NCI-H2196 (cell line): ENCODE data around the gene NARF.

Experiments
- DNase-seq: peaks from one replicate; lab custom pipeline; 2025; ENCODE audit not compliant: unreplicated experiment; lab: John Stamatoyannopoulos, UW

NARF gene

GRCh38 chr17:82433560-82434215 lies 24.9 kb upstream of the NARF start:
- DNase-seq = no peak

- no peak for DNase-seq
Observed at GRCh38 chr17:82434216-82434565, 24.4 kb upstream of the NARF start.

- DNase-seq = no peak
Observed at GRCh38 chr17:82435103-82435502, 23.4 kb upstream of the NARF start.

DNA sequence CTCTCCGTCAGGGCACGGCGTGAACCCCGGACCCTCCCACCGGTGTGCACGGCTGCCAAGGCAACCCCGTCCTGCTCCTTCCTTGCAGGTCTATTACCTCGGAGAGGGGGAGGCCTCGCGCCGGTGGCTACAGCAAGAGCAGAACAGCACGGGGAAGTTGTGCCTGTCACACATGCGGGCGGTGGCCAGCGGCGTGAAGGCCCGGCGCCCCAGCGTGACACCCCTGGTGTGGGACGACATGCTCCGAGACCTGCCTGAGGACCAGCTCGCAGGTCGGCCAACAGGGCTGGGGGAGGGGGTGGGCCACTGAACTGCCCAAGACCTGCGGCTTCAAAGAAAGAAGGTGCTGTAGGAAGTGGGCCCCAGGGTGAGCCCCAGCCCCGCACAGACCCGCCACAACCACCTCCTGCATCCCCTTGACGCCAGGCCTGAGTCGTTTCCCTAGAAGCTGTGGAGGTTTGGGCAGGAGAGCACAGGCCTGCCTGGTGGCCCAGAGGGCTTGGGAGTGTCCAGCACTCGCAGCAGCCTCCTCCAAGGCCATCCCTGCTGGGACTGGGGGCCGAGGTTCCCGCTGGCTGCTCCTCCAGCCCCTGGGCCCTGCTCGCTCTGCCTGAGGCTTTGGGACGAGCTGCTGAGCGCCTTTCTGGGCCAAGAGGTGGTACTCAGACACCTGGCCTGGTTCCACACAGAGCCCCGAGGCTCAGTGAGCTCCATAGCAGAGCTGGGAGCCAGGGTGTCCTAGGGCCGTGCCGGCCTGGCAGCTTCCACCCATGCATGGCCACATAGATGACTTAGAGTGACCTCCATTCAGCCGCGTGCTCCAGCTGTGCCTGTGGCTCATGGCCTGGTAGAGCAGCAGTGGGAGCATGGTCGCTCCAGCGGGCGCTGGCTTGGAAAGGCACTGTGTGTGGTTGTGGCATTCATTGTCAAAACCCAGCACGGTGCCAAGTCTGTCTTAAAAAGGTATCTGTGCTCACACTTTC lies 22.6 kb upstream of the NARF start:
- no peak for DNase-seq

GRCh38 chr17:82436601-82437324 lies 21.8 kb upstream of the NARF start:
- DNase-seq = no peak

DNA sequence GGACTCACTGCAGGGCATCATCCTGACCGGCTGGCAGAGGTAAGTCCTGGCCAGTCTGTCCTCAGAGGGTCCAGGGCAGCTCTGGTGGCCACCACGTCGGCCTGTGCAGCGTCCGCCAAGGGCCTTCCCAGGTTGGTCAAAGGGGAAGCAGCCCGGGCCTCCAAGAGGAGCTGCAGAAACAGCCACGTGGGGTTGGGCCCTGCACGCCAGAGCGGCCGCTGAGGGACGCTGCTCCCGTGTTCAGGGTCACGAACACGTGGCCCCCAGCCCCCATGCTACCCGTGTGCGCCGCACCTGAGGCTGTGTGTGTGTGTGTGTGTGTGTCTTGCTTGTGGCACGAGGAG lies 21.2 kb upstream of the NARF start:
- DNase-seq = no peak

- no peak for DNase-seq
Observed at GRCh38 chr17:82438401-82439193, 19.9 kb upstream of the NARF start.

DNA sequence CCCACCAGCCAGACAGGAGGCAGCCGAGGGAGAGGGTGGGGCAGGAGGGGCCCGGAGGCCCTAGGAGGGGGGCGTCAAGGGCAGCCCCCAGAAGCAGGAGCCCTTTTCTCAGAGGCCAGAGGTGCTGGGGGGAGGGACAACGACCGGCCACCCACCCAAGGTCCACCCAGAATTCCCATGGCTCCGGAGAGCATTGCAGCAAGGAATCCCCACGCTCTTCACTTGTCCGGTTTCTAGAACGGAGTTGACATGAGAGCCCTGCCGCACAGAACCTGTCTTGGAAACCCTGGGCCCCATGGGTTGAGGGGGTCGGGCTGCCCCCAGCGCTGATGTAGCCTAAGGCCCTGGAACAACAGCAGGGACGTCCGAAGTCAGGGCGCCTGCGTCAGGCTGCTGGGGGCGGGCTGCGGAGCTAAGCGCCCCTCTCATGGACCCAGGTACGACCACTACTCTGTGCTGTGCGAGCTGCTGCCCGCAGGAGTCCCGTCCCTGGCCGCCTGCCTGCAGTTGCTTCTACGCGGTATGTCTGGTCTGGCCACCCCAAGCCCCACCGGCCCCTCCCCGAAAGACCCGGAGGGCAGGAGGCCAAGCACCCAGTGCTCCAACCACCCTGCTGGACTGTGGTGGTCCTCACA lies 19.2 kb upstream of the NARF start:
- no peak for DNase-seq

DNA sequence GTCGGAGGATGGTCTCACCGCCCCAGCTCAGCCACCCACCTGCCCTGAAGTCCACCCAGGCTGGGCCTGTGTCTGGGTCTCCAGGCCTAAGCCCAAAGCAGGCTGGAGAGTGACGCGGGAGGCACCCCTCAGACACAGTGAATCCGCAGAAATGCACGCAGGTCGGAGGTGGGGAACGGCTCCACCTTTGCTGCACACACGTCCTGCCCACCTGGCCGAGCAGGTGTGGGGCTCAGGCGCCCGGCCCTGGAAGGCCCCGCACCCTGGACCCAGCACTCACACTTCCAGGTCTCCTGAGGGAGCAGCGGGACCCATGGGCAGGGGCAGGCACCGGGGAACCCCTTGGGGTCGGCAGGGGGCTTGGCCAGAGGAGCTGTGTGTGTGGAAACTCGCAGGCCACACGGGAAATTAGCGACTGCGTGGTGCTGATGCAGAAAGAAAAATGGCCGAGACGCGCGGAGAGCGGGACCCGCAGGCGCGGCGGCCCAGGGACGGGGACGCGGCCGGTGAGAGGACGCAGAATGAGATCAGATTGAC lies 18.6 kb upstream of the NARF start:
- DNase-seq = no peak

GRCh38 chr17:82440469-82440981 lies 18.0 kb upstream of the NARF start:
- no peak for DNase-seq

DNA sequence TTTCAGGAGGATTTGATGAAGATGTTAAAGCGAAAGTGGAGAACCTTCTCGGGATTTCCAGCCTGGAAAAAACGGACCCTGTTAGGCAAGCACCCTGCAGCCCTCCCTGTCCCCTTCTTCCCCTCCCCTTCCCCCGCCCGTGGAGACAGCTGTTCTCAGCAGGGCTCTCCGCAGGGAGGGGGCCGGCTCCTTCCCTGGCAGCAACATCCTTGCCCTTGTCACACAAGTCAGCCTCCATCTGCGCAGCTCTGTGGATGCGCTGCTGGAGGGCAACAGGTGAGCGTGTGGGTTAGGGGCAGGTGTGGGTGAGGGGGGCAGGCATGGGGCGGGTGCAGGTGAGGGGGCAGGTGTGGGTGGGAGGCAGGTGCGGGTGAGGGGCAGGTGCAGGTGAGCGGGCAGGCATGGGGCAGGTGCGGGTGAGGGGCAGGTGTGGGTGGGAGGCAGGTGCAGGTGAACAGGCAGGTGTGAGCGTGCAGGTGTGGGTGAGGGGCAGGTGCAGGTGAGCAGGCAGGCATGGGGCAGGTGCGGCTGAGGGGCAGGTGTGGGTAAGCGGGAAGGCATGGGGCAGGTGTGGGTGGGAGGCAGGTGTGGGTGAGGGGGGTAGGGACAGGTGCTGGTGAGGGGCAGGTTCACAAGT lies 17.4 kb upstream of the NARF start:
- DNase-seq = peak; percentile 41

GRCh38 chr17:82441691-82442487 lies 16.7 kb upstream of the NARF start:
- no peak for DNase-seq

GRCh38 chr17:82442643-82443464 lies 15.7 kb upstream of the NARF start:
- no peak for DNase-seq

DNA sequence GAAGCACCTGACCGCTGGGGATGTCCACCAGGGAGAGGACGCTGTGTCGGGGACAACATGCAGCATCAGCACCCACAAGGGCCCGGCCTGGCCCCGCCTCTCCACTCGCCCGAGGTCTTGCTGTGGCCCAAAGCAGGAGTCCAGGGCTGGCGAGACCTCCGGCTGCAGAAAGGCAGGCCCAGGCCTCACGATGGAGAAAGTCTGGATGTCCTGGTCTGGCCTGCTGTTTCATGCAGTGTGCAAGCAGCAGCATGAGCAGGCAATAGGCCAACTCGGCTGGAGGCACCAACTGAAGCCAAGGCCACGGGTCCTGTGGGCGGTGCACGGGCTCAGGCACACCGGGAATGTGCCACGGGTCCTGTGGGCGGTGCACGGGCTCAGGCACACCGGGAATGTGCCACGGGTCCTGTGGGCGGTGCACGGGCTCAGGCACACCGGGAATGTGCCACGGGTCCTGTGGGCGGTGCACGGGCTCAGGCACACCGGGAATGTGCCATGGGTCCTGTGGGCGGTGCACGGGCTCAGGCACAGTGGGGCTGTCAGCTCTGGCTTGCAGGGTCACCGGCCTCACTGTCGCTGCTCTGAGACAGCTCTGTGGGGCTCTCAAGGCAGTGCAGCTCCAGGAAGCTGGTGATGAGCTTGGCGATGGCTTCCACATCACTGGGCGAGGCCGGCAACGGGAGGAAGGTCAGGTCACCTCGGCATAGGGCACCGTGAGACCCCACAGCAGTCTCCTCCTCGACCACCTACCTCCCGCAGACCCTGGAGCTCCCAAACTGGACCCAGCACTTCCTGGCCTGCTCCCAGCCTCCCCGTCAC lies 14.9 kb upstream of the NARF start:
- DNase-seq = no peak

GRCh38 chr17:82444284-82444893 lies 14.2 kb upstream of the NARF start:
- no peak for DNase-seq

GRCh38 chr17:82444941-82445521 lies 13.5 kb upstream of the NARF start:
- DNase-seq = peak; percentile 56
